CD8-positive, alpha-beta memory T cell (primary cell): Measurements from ENCODE around the gene GDF15. TPM values are rescaled to one million over a fixed set of nuclear protein-coding genes. Genes with fewer than 3 reads are reported as not detected.

ENCODE experiments used
- CTCF ChIA-PET: fragments of 350-600 bp; sonication (Branson Sonifier 250); formaldehyde crosslinking; loops from one replicate; lab custom pipeline; 2021; ENCODE audit warnings: antibody characterized with exemption; lab: Charles Lee
- POLR2A ChIA-PET: fragments of 350-600 bp; sonication (Branson Sonifier 250); formaldehyde crosslinking; loops from one replicate; lab custom pipeline; 2021; ENCODE audit warnings: antibody characterized with exemption; lab: Charles Lee
- DNase-seq, 5 donors: peaks; one replicate each; pipeline versions ENCODE4 v3.0.0 to v3.0.0-alpha.2; 2020 to 2022; ENCODE audit warnings: mixed read lengths in 1 of 5
- H3K27ac ChIP-seq: one replicate; pipeline ENCODE4 v1.7.0; 2013; ENCODE audit warnings: low read depth, mild to moderate bottlenecking, low read length, moderate library complexity
- H3K27me3 ChIP-seq: 2 replicates; pipeline ENCODE4 v1.7.0; 2013; ENCODE audit warnings: low read length, mild to moderate bottlenecking; ENCODE audit not compliant: insufficient read depth, poor library complexity, severe bottlenecking
- H3K36me3 ChIP-seq: 2 replicates; pipeline ENCODE4 v1.7.0; 2013; ENCODE audit warnings: mild to moderate bottlenecking, low read length, moderate library complexity; ENCODE audit not compliant: insufficient read depth
- H3K4me1 ChIP-seq: 2 replicates; pipeline ENCODE4 v1.7.0; 2013; ENCODE audit warnings: mild to moderate bottlenecking, low read length, moderate library complexity; ENCODE audit not compliant: insufficient read depth
- H3K4me3 ChIP-seq: 2 replicates; pipeline ENCODE4 v1.7.0; 2013; ENCODE audit warnings: mild to moderate bottlenecking, low read length
- H3K9me3 ChIP-seq: 2 replicates; pipeline ENCODE4 v1.7.0; 2013; ENCODE audit warnings: mild to moderate bottlenecking, low read length
- H3K27ac Mint-ChIP-seq, 8 donors: one replicate each; pipeline ENCODE4 v1.8.0; 2020 to 2021; ENCODE audit warnings: mixed read lengths in 8 of 8, mild to moderate bottlenecking in 6 of 8, inconsistent platforms in 3 of 8, moderate library complexity in 3 of 8
- H3K27me3 Mint-ChIP-seq, 2 donors: one replicate each; pipeline ENCODE4 v1.8.0; 2020 to 2021; ENCODE audit warnings: mixed read lengths in 2 of 2, mild to moderate bottlenecking in 1 of 2, moderate library complexity in 1 of 2
- H3K36me3 Mint-ChIP-seq, 3 donors: one replicate each; pipeline ENCODE4 v1.8.0; 2020 to 2021; ENCODE audit warnings: mixed read lengths in 3 of 3, inconsistent platforms in 1 of 3, mild to moderate bottlenecking in 1 of 3
- H3K4me1 Mint-ChIP-seq, 3 donors: one replicate each; pipeline ENCODE4 v1.8.0; 2020 to 2021; ENCODE audit warnings: mixed read lengths in 3 of 3, inconsistent platforms in 1 of 3, mild to moderate bottlenecking in 1 of 3
- H3K4me3 Mint-ChIP-seq, 7 donors: one replicate each; pipeline ENCODE4 v1.8.0; 2020 to 2021; ENCODE audit warnings: mixed read lengths in 7 of 7, mild to moderate bottlenecking in 6 of 7, moderate library complexity in 4 of 7, inconsistent platforms in 2 of 7
- H3K9me3 Mint-ChIP-seq, 5 donors: one replicate each; pipeline ENCODE4 v1.8.0; 2020 to 2022; ENCODE audit warnings: mixed read lengths in 5 of 5, mild to moderate bottlenecking in 3 of 5, moderate library complexity in 2 of 5, inconsistent platforms in 1 of 5
- polyA plus RNA-seq: library from polyadenylated mRNA; unstranded; fragments of 300-500 nt; fragmentation: Illumina TruSeq; gene quantifications from one replicate; pipeline ENCODE4 v1.2.3, GENCODE V29; 2021
- total RNA-seq, 2 experiments: library from RNA; stranded (reverse); gene quantifications; one replicate each; pipeline ENCODE4 v1.2.3, GENCODE V29; 2021

GDF15 gene
- total and polyA plus RNA-seq, 3 experiments from 2014 or later: 0.28 to 0.29 TPM; not detected in 1

- Histone ChIP-seq H3K4me3 (no peak overlapping the region), H3K9me3 (no peaks in the 10 kb centered on the region), H3K36me3 (no peaks in the 10 kb centered on the region), H3K27ac (no peak overlapping the region), H3K4me1 (peaks cover 50% of the 10 kb centered on the region), H3K27me3 (no peaks in the 10 kb centered on the region)
- peaks cover 0 to 1% (median 0%) of the 10 kb centered on the region in 3 donors for H3K36me3 Mint-ChIP-seq
- peak overlapping the region in 7 of 8 donors; percentile 70 to 92 (median 81) for H3K27ac Mint-ChIP-seq
- H3K4me3 Mint-ChIP-seq: peak overlapping the region in 1 of 7 donors; percentile 28
- ChIA-PET POLR2A (interaction anchor here (2.8 kb wide), 1 partner anchor 8 kb away, joined by 33 read pairs; the partner anchor contains the start of gene SSBP4), CTCF (interaction anchor here (2.4 kb wide), 1 partner anchor 8 kb away, joined by 20 read pairs; the partner anchor contains the start of gene SSBP4)
- no peaks in the 10 kb centered on the region for H3K9me3 Mint-ChIP-seq
- DNase-seq: peak in 1 of 5 donors; percentile 53
- peaks cover 32 to 77% (median 36%) of the 10 kb centered on the region in 3 donors for H3K4me1 Mint-ChIP-seq
- no peaks in the 10 kb centered on the region for H3K27me3 Mint-ChIP-seq
These were observed 41.3 kb downstream of the GDF15 start for GRCh38 chr19:18427080-18427742.

- Mint-ChIP-seq H3K9me3 (no peaks in the 10 kb centered on the region), H3K4me3 (no peak overlapping the region), H3K27ac (peak overlapping the region; percentile 66 to 97 (median 88)), H3K36me3 (peaks cover 0 to 1% (median 0%) of the 10 kb centered on the region in 3 donors), H3K27me3 (no peaks in the 10 kb centered on the region), H3K4me1 (peaks cover 27 to 74% (median 31%) of the 10 kb centered on the region in 3 donors)
- ChIA-PET CTCF (interaction anchor here (1.1 to 2.4 kb wide), 2 partner anchors 9 to 17 kb away, joined by 4 to 20 read pairs; partner anchors contain the start of gene SSBP4), POLR2A (interaction anchor here (1.6 to 2.8 kb wide), 2 partner anchors 9 to 147 kb away, joined by 9 to 33 read pairs; partner anchors contain the start of gene SSBP4)
- H3K4me3 ChIP-seq: no peak overlapping the region
- DNase-seq: peak in 1 of 5 donors; percentile 51
- H3K4me1 ChIP-seq: peaks cover 48% of the 10 kb centered on the region
- no peak overlapping the region for H3K27ac ChIP-seq
- no peaks in the 10 kb centered on the region for H3K9me3 ChIP-seq
- no peaks in the 10 kb centered on the region for H3K36me3 ChIP-seq
- H3K27me3 ChIP-seq: no peaks in the 10 kb centered on the region
These were observed 41.8 kb downstream of the GDF15 start for GRCh38 chr19:18427743-18428113.

GRCh38 chr19:18428173-18428786, 42.3 kb downstream of the GDF15 start:
- peaks cover 44% of the 10 kb centered on the region for H3K4me1 ChIP-seq
- peak overlapping the region; percentile 85 to 99 (median 93) for H3K27ac Mint-ChIP-seq
- peaks cover 0 to 1% (median 0%) of the 10 kb centered on the region in 3 donors for H3K36me3 Mint-ChIP-seq
- no peak overlapping the region for H3K4me3 ChIP-seq
- ChIA-PET CTCF (interaction anchor here (1.1 to 2.4 kb wide), 3 partner anchors 9 to 23 kb away, joined by 4 to 20 read pairs (median 7); partner anchors contain the start of gene SSBP4), POLR2A (interaction anchor here (0.9 to 2.8 kb wide), 9 partner anchors 8 to 148 kb away, joined by 4 to 33 read pairs (median 5); partner anchors contain the start of genes JUND, SSBP4 and UBA52)
- H3K27ac ChIP-seq: peak overlapping the region; percentile 90
- no peaks in the 10 kb centered on the region for H3K27me3 Mint-ChIP-seq
- no peaks in the 10 kb centered on the region for H3K9me3 Mint-ChIP-seq
- H3K36me3 ChIP-seq: no peaks in the 10 kb centered on the region
- DNase-seq: no peak
- peaks cover 21 to 71% (median 26%) of the 10 kb centered on the region in 3 donors for H3K4me1 Mint-ChIP-seq
- no peaks in the 10 kb centered on the region for H3K27me3 ChIP-seq
- H3K9me3 ChIP-seq: no peaks in the 10 kb centered on the region
- peak overlapping the region in 6 of 7 donors; percentile 37 to 85 (median 65) for H3K4me3 Mint-ChIP-seq

- H3K4me1 Mint-ChIP-seq: peaks cover 14 to 64% (median 22%) of the 10 kb centered on the region in 3 donors
- peak overlapping the region; percentile 89 to 99 (median 94) for H3K27ac Mint-ChIP-seq
- H3K36me3 ChIP-seq: no peaks in the 10 kb centered on the region
- DNase-seq: peak; percentile 86 to 97 (median 92)
- no peaks in the 10 kb centered on the region for H3K9me3 Mint-ChIP-seq
- H3K27me3 ChIP-seq: no peaks in the 10 kb centered on the region
- CTCF ChIA-PET: interaction anchor here (0.8 to 2.4 kb wide), 5 partner anchors 10 to 149 kb away, joined by 3 to 20 read pairs (median 4); partner anchors contain the start of gene SSBP4
- H3K4me3 Mint-ChIP-seq: peak overlapping the region; percentile 26 to 85 (median 75)
- peak overlapping the region; percentile 34 for H3K4me3 ChIP-seq
- H3K9me3 ChIP-seq: no peaks in the 10 kb centered on the region
- POLR2A ChIA-PET: interaction anchor here (0.5 to 2.8 kb wide), 12 partner anchors 8 to 303 kb away, joined by 3 to 33 read pairs (median 4); partner anchors contain the start of genes JUND, SSBP4 and UBA52
- peaks cover 36% of the 10 kb centered on the region for H3K4me1 ChIP-seq
- H3K36me3 Mint-ChIP-seq: peaks cover 0 to 1% (median 0%) of the 10 kb centered on the region in 3 donors
- H3K27ac ChIP-seq: peak overlapping the region; percentile 90
- H3K27me3 Mint-ChIP-seq: no peaks in the 10 kb centered on the region
These were observed 43.1 kb downstream of the GDF15 start for GRCh38 chr19:18428787-18429674.

GRCh38 chr19:18429717-18430416, 43.9 kb downstream of the GDF15 start:
- ChIA-PET CTCF (interaction anchor here (1.6 to 2.4 kb wide), 2 partner anchors 11 to 150 kb away, joined by 4 to 20 read pairs; partner anchors contain the start of gene SSBP4), POLR2A (interaction anchor here (0.7 to 2.8 kb wide), 4 partner anchors 9 to 277 kb away, joined by 3 to 33 read pairs (median 8); partner anchors contain the start of gene SSBP4)
- peaks cover 0 to 9% (median 0%) of the 10 kb centered on the region in 3 donors for H3K36me3 Mint-ChIP-seq
- H3K36me3 ChIP-seq: no peaks in the 10 kb centered on the region
- H3K4me1 ChIP-seq: peaks cover 34% of the 10 kb centered on the region
- peak overlapping the region; percentile 90 for H3K27ac ChIP-seq
- H3K27me3 ChIP-seq: no peaks in the 10 kb centered on the region
- H3K9me3 Mint-ChIP-seq: no peaks in the 10 kb centered on the region
- DNase-seq: peak in 2 of 5 donors; percentile 25 to 59
- H3K27ac Mint-ChIP-seq: peak overlapping the region; percentile 88 to 99 (median 94)
- no peaks in the 10 kb centered on the region for H3K27me3 Mint-ChIP-seq
- peak overlapping the region; percentile 34 for H3K4me3 ChIP-seq
- H3K4me1 Mint-ChIP-seq: peaks cover 11 to 64% (median 22%) of the 10 kb centered on the region in 3 donors
- H3K4me3 Mint-ChIP-seq: peak overlapping the region; percentile 62 to 82 (median 77)
- H3K9me3 ChIP-seq: no peaks in the 10 kb centered on the region

DNA sequence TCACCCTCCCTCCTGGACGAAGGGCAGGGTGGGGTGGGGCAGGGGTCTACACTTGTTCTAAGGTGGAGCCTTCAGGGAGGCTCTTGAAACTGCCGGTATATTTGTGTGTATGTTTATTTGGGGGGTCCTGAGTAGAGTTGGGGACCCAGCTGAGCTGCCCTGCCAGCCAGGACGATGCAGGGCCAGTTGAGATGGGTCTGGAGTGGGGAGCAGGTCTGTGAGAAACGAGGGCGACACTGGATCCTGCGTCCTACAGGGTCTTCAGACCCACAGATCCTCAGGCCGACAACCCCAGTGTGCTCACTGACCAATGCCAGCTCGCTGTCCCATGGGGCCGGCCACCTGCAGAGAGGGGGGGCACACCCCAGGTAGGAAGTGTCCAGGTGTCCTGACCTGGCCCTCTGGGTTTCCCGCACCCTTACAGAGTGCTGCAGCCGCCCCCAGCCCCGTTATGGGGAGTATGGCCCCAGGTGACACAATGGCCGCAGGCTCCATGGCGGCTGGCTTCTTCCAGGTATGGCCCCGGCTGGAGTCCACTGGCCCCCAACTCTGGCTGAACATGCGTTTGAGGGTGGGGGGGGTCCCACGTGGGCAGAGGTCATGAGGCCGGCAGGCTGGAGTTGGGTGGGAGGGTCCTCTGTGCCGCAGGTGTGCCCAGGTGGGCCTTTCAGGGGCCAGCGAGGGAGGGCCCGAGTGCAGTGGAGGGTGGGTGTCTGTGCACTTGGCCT, 44.6 kb downstream of the GDF15 start:
- Mint-ChIP-seq H3K4me3 (peak overlapping the region in 5 of 7 donors; percentile 38 to 80 (median 73)), H3K27ac (peak overlapping the region in 7 of 8 donors; percentile 42 to 97 (median 95)), H3K9me3 (no peaks in the 10 kb centered on the region), H3K4me1 (peaks cover 11 to 61% (median 18%) of the 10 kb centered on the region in 3 donors), H3K27me3 (no peaks in the 10 kb centered on the region), H3K36me3 (peaks cover 0 to 10% (median 0%) of the 10 kb centered on the region in 3 donors)
- peak in 1 of 5 donors; percentile 53 for DNase-seq
- CTCF ChIA-PET: interaction anchor here (1.6 kb wide), 1 partner anchor 151 kb away, joined by 4 read pairs; no protein-coding TSS in a partner anchor
- no peaks in the 10 kb centered on the region for H3K9me3 ChIP-seq
- POLR2A ChIA-PET: no interaction called here
- H3K36me3 ChIP-seq: no peaks in the 10 kb centered on the region
- H3K27ac ChIP-seq: no peak overlapping the region
- H3K4me3 ChIP-seq: no peak overlapping the region
- H3K4me1 ChIP-seq: peaks cover 33% of the 10 kb centered on the region
- H3K27me3 ChIP-seq: no peaks in the 10 kb centered on the region
